ENCODE measurements around the gene TRIO. TPM values are rescaled to one million over a fixed set of nuclear protein-coding genes. Genes with fewer than 3 reads are reported as not detected.

The TRIO gene
- total RNA-seq, 4 donors from 2014 or later = 67.4 to 103 (median 94.7) TPM

- Histone ChIP-seq H3K36me3 (peaks cover 30 to 37% of the 10 kb centered on the region in 2 donors), H3K9me3 (no peaks in the 10 kb centered on the region), H3K27ac (no peak overlapping the region), H3K4me3 (replicated peaks in 1 of 3) (no peak overlapping the region), H3K4me1 (no peaks in the 10 kb centered on the region), H3K27me3 (no peaks in the 10 kb centered on the region)
- intact Hi-C loops (cut with DNase I) = no loop called here
- TF ChIP-seq POLR2A (IDR thresholded peaks at IDR 0.05) (no peak), CTCF (IDR thresholded peaks at IDR 0.05) (no peak)
- DNase-seq = no peak
- WGBS, 2 donors = 78 to 81% methylated on average over 19 to 21 of the region's 21 CpGs
Observed at GRCh38 chr5:14492331-14492964, 349.3 kb downstream of the TRIO start.

GRCh38 chr5:14495301-14495700, 352.2 kb downstream of the TRIO start:
- Histone ChIP-seq H3K4me1 (no peaks in the 10 kb centered on the region), H3K9me3 (no peaks in the 10 kb centered on the region), H3K4me3 (replicated peaks in 1 of 3) (no peak overlapping the region), H3K36me3 (peaks cover 34 to 37% of the 10 kb centered on the region in 2 donors), H3K27me3 (no peaks in the 10 kb centered on the region), H3K27ac (no peak overlapping the region)
- no peak for TF ChIP-seq CTCF (IDR thresholded peaks at IDR 0.05)
- no peak for TF ChIP-seq POLR2A (IDR thresholded peaks at IDR 0.05)
- WGBS, 2 donors = 92 to 93% methylated on average over 5 of the region's 5 CpGs
- no peak for DNase-seq
- intact Hi-C loops (cut with DNase I) = no loop called here

GRCh38 chr5:14497311-14497710, 354.2 kb downstream of the TRIO start:
- Histone ChIP-seq H3K4me3 (replicated peaks in 1 of 3) (no peak overlapping the region), H3K4me1 (no peaks in the 10 kb centered on the region), H3K36me3 (peaks cover 34 to 37% of the 10 kb centered on the region in 2 donors), H3K27ac (no peak overlapping the region), H3K27me3 (no peaks in the 10 kb centered on the region), H3K9me3 (no peaks in the 10 kb centered on the region)
- WGBS, 2 donors = 88 to 91% methylated on average over 7 of the region's 7 CpGs
- TF ChIP-seq CTCF (IDR thresholded peaks at IDR 0.05) = no peak
- no peak for TF ChIP-seq POLR2A (IDR thresholded peaks at IDR 0.05)
- DNase-seq = no peak
- intact Hi-C loops (cut with DNase I) = no loop called here

- Histone ChIP-seq H3K9me3 (no peaks in the 10 kb centered on the region), H3K27ac (no peak overlapping the region), H3K27me3 (no peaks in the 10 kb centered on the region), H3K36me3 (peaks cover 29 to 44% of the 10 kb centered on the region in 2 donors), H3K4me3 (replicated peaks in 1 of 3) (no peak overlapping the region), H3K4me1 (no peaks in the 10 kb centered on the region)
- intact Hi-C loops (cut with DNase I) = no loop called here
- no peak for TF ChIP-seq POLR2A (IDR thresholded peaks at IDR 0.05)
- TF ChIP-seq CTCF (IDR thresholded peaks at IDR 0.05) = no peak
- 86 to 91% methylated on average over 18 of the region's 18 CpGs for WGBS, 2 donors
- DNase-seq = no peak
Observed at GRCh38 chr5:14501353-14502293, 358.5 kb downstream of the TRIO start.

- no peak for DNase-seq
- no peaks in the 10 kb centered on the region for H3K4me1 ChIP-seq
- H3K9me3 ChIP-seq = no peaks in the 10 kb centered on the region
- peaks cover 22 to 37% of the 10 kb centered on the region in 2 donors for H3K36me3 ChIP-seq
- H3K4me3 ChIP-seq (replicated peaks in 1 of 3) = no peak overlapping the region
- TF ChIP-seq CTCF (IDR thresholded peaks at IDR 0.05) (no peak), POLR2A (IDR thresholded peaks at IDR 0.05) (no peak)
- WGBS, 2 donors = 96 to 98% methylated on average over 10 of the region's 10 CpGs
- H3K27ac ChIP-seq = no peak overlapping the region
- H3K27me3 ChIP-seq = no peaks in the 10 kb centered on the region
- intact Hi-C loops (cut with DNase I) = no loop called here
Observed at GRCh38 chr5:14502294-14502690, 359.1 kb downstream of the TRIO start.
